ENCODE results near the gene SPNS2.
A peak's percentile ranks its signal among the peaks of the same experiment; 100 is the strongest.

SPNS2 gene

GRCh38 chr17:4551796-4552525, 53.3 kb downstream of the SPNS2 start:
- no peak for DNase-seq

DNA sequence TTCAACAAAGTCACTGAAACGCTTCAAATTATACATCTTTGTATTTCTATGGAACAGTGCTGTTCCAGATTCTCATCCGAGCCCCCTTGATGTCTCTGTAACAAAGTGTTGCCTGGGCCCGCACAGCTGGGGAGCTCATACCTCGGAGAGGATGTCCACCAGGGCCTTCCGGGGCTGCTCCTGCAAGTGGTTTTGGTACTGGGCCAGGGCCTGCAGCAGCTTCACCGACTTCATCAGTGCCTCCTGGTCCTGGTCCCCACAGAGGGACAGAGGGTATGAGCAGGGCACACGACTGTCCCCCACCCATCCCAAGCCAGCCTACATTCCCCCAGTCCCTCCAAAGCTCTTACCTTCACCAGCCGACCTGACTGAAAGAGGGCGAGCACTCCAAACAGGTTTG, 55.0 kb downstream of the SPNS2 start:
- no peak for DNase-seq

DNA sequence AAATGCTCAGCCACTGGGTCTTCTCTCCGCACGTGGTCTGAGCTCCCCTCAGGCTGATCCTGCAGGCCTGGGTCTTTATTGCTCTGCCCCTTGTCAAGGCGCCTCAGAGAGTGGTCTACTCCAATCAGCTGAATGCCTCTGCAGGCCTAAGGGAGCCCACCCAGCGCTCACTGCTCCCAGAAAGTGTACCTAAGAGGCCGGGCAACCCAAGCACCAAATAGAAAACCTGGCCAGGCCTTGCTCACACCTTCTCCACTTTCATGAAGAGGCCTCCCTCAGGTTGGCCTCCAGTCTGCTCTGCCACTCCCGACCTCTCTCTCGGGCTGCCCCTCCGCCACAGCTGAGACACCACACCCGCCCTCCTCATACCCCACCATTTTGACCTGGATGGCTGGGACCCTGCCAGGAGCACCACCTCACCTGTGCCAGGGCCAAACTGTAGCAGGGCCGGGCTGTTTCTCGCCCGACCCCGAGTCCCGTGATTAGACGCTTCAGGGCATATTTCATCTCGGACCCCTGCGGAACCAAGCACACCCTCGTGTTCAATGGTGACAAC, 55.8 kb downstream of the SPNS2 start:
- no peak for DNase-seq

GRCh38 chr17:4554997-4555799, 56.5 kb downstream of the SPNS2 start, which contains the start of gene MYBBP1A:
Gene MYBBP1A (minus strand): TSS chr17:4555384. CDS start chr17:4555324, 60 bp downstream.
- DNase-seq, result peak; percentile 96

- no peak for DNase-seq
These were observed 57.4 kb downstream of the SPNS2 start for GRCh38 chr17:4555873-4556759.

- DNase-seq, result no peak
These were observed 58.3 kb downstream of the SPNS2 start for GRCh38 chr17:4556996-4557395.

DNA sequence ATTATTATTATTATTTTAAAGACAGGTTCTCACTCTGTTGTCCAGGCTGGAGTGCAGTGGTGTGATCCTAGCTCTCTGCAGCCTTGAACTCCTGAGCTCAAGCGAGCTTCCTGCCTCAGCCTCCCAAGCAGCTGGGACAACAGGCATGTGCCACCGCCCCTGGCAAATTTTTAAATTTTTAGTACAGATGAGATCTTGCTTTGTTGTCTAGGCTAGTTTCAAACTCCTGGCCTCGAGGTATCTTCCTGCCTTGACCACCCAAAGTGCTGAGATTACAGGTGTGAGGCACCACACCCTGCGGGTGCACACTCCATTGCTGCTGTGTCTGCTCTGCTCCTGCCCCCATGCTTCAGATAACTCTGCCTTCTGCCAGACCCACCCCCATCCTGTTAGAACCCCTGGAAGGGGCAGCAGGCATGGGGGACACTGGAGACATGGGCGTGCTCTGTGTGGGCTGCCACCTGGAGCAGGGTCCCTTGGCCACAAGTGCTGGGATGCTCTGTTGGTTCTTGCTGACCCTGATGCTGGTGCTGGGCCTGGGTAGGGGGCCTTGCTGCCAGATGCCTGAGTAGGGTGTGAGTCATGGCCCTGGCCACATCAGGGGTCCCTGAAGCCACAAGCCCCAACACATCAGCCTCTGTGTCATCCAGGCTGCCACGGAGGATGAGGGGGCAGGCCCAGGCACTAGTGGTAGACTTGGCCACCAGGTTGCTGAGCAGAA, 59.1 kb downstream of the SPNS2 start:
- DNase-seq, result no peak

- DNase-seq, result no peak
These were observed 59.8 kb downstream of the SPNS2 start for GRCh38 chr17:4558347-4558971.

DNA sequence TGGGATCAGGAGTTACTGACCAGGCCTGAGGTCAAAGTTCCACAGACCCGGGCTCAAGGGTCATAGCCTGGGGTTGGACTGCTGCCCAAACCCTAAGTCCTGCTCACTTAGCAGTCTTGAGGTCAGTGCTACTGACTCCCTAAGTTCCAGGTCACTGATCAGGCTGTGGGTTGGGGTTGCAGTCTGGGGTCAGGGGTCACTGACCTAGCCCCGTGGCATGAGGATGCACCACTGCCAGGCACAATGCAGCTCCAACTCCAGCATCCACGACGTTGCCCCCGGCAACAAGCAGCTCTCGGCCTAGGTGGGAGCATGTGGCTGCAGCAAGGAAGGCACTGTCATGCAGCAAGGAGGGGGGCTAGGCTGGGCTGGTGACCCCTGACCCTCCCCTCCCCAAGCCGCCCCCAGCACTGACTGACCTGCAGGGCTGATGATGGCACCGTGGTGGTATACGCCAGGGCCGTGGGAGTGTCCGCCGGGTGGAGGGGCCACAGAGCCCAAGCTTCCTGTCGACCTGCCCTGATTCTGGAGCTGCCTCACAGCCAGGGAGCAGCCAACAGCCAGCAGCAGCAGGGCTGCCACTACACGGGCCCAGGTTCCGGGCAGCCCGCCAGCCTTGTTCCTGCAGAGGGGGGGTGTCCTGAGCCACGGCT, 60.6 kb downstream of the SPNS2 start:
- DNase-seq, result no peak

DNA sequence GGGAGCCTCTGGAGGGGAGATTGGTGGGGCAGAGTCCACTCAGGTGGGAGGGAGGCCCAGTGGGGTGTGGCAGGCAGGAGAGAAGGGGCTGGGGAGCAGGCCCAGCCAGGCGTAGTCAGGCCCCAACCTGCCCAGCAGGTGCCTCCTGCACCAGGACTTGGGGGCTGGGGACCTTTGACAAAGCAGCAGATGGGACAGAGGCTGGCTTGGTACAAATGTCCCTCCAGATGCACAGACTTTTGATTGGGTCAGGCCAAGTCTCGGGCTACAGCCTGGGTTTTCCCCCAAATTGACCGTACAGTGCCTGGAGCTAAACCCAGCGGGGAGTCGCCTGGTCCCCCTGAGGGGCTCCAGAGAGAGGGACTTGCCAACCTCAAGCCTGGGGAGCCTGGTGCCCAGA, 61.3 kb downstream of the SPNS2 start:
- DNase-seq, result no peak

GRCh38 chr17:4560421-4560820, 61.7 kb downstream of the SPNS2 start, which contains the start of gene GGT6:
Gene GGT6 (minus strand): TSS chr17:4560577. CDS start chr17:4560521, 56 bp downstream.
- no peak for DNase-seq

DNA sequence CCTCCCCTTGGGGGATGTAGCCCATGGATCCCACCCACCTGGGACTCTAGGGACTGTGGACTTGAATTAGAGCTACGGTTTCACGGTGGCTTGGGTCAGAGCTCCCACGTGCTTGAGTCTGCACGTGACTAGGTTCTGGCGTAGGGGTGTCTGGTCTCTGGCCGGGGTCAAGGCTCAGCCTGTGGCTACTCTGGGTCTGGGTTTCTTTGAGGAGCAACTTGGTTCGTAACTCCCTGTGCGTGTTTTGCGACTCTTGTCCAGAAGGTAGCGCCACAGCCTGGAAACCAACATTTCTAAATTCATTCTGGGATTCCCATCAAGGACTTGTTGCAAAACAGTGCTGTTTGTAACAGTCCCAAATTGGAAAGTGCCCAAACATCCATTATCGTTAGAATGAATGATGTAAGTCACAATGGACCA, 62.2 kb downstream of the SPNS2 start:
- no peak for DNase-seq

GRCh38 chr17:4562015-4562969, 63.6 kb downstream of the SPNS2 start:
- DNase-seq, result no peak

GRCh38 chr17:4565209-4566141, 66.8 kb downstream of the SPNS2 start:
- peak; percentile 73 for DNase-seq

DNA sequence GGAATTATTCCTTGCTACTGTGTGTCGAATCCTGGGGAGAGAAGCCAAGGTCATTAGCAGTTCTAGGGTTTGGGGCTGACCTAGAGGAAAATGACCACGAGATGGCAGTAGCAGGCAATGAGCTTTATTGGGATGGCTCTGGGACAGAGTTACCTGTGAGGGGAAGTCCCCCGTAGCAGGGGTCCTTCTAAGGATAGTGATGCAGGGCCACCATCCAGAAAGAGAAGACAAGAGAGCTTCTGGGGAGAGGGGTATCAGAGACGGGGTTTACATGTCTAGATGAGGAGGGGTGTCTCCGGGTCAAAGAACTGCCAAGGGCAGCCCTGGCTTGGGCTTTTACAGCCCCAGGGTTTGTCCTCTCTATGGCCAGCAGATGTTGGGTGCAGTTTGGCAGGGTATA, 68.1 kb downstream of the SPNS2 start:
- DNase-seq, result peak; percentile 49

- DNase-seq, result no peak
These were observed 70.9 kb downstream of the SPNS2 start for GRCh38 chr17:4569591-4569990.

DNA sequence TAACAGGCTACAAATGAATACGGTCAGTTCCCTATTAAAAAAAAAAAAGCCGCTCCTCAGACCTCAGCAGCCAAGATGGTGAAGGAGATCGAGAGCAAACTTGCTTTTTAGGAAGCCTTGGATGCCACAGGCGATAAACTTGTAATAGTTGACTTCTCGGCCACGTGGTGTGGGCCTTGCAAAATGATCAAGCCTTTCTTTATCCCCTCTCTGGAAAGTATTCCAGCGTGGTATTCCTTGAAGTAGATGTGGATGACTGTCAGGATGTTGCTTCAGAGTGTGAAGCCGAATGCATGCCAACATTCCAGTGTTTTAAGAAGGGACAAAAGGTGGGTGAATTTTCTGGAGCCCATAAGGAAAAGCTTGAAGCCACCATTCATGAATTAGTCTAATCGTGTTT, 73.5 kb downstream of the SPNS2 start:
- DNase-seq, result no peak

GRCh38 chr17:4573115-4573514, 74.4 kb downstream of the SPNS2 start:
- DNase-seq, result no peak
